ENCODE results near the gene PLPPR2.

DNA sequence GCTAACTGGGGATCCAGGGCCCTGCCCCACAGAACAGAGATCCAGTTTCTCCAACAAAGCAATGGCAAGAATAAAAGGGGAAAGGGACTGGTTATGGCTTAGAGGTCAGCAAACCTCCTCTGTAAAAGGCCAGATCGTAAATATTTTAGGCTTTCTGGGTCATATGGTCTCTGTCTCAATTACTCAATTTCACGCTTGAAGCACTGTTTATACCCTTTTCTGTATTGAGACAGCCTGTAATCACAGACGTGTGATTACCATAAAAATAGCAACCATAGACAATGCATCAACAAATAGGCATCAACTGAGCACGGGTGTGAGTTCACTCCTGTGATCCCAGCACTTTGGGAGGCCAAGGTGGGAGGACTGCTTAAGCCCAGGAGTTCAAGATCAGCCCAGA, 25.1 kb upstream of the PLPPR2 start:
- TF ChIP-seq POLR2A (IDR thresholded peaks at IDR 0.05) (no peak), POLR2AphosphoS5 (IDR thresholded peaks at IDR 0.05) (no peak)
